Measurements from ENCODE around the gene KRTDAP. TPM values are rescaled to one million over a fixed set of nuclear protein-coding genes. Genes with fewer than 3 reads are reported as not detected.
"Not testable (repeated sequence)": the region's sequence is repeated elsewhere in the genome, so short reads cannot be mapped to it uniquely, and the experiment has no call there.

The KRTDAP gene
- total RNA-seq, 1 experiment from 2014 or later = not detected

- no peaks in the 10 kb centered on the region for H3K4me1 Mint-ChIP-seq (ENCODE audit: insufficient read depth, unreplicated experiment)
- ChIA-PET POLR2A (interaction anchor here (0.6 kb wide), 1 partner anchor 97 kb away, joined by 3 read pairs; no protein-coding TSS in a partner anchor), CTCF (interaction anchor here (2.1 to 9.0 kb wide), 2 partner anchors 21 to 119 kb away, joined by 9 to 143 read pairs; partner anchors contain the start of gene FFAR3)
- no peaks in the 10 kb centered on the region for H3K9me3 Mint-ChIP-seq (ENCODE audit: unreplicated experiment)
- TF ChIP-seq CTCF (IDR thresholded peaks at IDR 0.05; ENCODE audit: unreplicated experiment) = no peak
- H3K4me3 Mint-ChIP-seq (ENCODE audit: unreplicated experiment) = no peak overlapping the region
- no peaks in the 10 kb centered on the region for H3K27me3 Mint-ChIP-seq (ENCODE audit: insufficient read depth, unreplicated experiment)
- no TSS peak for BruUV-seq (replicated peaks)
- no peak overlapping the region for H3K27ac Mint-ChIP-seq (ENCODE audit: low read depth, unreplicated experiment)
- no peaks in the 10 kb centered on the region for H3K36me3 Mint-ChIP-seq (ENCODE audit: insufficient read depth, unreplicated experiment)
- intact Hi-C loops (cut with micrococcal nuclease) = no loop called here
- no peak for DNase-seq (ENCODE audit: unreplicated experiment)
These were observed 16.2 kb downstream of the KRTDAP start for GRCh38 chr19:35474104-35474503.

- DNase-seq (ENCODE audit: unreplicated experiment) = no peak
- no peak for TF ChIP-seq CTCF (IDR thresholded peaks at IDR 0.05; ENCODE audit: unreplicated experiment)
These were observed 18.3 kb downstream of the KRTDAP start for GRCh38 chr19:35471946-35472345.

DNA sequence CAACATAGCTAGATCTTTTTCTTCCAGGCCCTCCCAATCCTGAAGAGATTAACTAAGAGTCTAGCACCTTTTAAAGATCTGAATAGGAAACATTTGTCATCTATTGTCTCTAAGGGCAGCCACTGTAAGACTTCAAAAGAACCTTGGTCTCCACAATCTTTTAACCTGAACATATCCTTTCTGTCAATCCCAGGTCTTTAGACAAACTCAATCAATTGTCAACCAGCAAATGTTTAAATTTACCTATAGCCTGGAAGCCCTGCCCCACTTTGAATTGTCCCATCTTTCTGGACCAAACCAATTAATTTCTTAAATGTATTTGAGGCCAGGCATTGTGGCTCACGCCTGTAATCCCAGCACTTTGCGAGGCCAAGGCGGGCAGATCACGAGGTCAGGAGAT is 19.2 kb downstream of the KRTDAP start:
- intact Hi-C loops (cut with micrococcal nuclease); H3K9me3 Mint-ChIP-seq (ENCODE audit: unreplicated experiment); H3K27ac Mint-ChIP-seq (ENCODE audit: low read depth, unreplicated experiment); DNase-seq (ENCODE audit: unreplicated experiment); H3K36me3 Mint-ChIP-seq (ENCODE audit: insufficient read depth, unreplicated experiment); POLR2A ChIA-PET; H3K4me1 Mint-ChIP-seq (ENCODE audit: insufficient read depth, unreplicated experiment); H3K27me3 Mint-ChIP-seq (ENCODE audit: insufficient read depth, unreplicated experiment); BruUV-seq (replicated peaks); H3K4me3 Mint-ChIP-seq (ENCODE audit: unreplicated experiment): not testable (repeated sequence)
- CTCF ChIA-PET = interaction anchor here (0.6 to 9.0 kb wide), 4 partner anchors 24 to 206 kb away, joined by 3 to 143 read pairs (median 12); partner anchors contain the start of gene FFAR3

More at GRCh38 chr19:35471946-35472345, 18.3 kb downstream of the KRTDAP start:
- no peaks in the 10 kb centered on the region for H3K27me3 Mint-ChIP-seq (ENCODE audit: insufficient read depth, unreplicated experiment)
- no peak overlapping the region for H3K27ac Mint-ChIP-seq (ENCODE audit: low read depth, unreplicated experiment)
- CTCF ChIA-PET = interaction anchor here (0.6 to 9.0 kb wide), 4 partner anchors 10 to 207 kb away, joined by 3 to 143 read pairs (median 7); partner anchors contain the start of gene FFAR3
- intact Hi-C loops (cut with micrococcal nuclease) = no loop called here
- H3K4me3 Mint-ChIP-seq (ENCODE audit: unreplicated experiment) = no peak overlapping the region
- POLR2A ChIA-PET = no interaction called here
- no peaks in the 10 kb centered on the region for H3K4me1 Mint-ChIP-seq (ENCODE audit: insufficient read depth, unreplicated experiment)
- H3K36me3 Mint-ChIP-seq (ENCODE audit: insufficient read depth, unreplicated experiment) = no peaks in the 10 kb centered on the region
- no peaks in the 10 kb centered on the region for H3K9me3 Mint-ChIP-seq (ENCODE audit: unreplicated experiment)
- no TSS peak for BruUV-seq (replicated peaks)

GRCh38 chr19:35470128-35470527 is 20.1 kb downstream of the KRTDAP start:
- Mint-ChIP-seq H3K27me3 (ENCODE audit: insufficient read depth, unreplicated experiment) (peaks cover 7% of the 10 kb centered on the region), H3K36me3 (ENCODE audit: insufficient read depth, unreplicated experiment) (no peaks in the 10 kb centered on the region), H3K9me3 (ENCODE audit: unreplicated experiment) (no peaks in the 10 kb centered on the region), H3K4me1 (ENCODE audit: insufficient read depth, unreplicated experiment) (no peaks in the 10 kb centered on the region), H3K27ac (ENCODE audit: low read depth, unreplicated experiment) (no peak overlapping the region), H3K4me3 (ENCODE audit: unreplicated experiment) (no peak overlapping the region)
- POLR2A ChIA-PET = no interaction called here
- CTCF ChIA-PET = interaction anchor here (0.6 to 9.0 kb wide), 10 partner anchors 9 to 207 kb away, joined by 3 to 143 read pairs (median 6); partner anchors contain the start of gene FFAR3
- BruUV-seq (replicated peaks) = no TSS peak
- TF ChIP-seq CTCF (IDR thresholded peaks at IDR 0.05; ENCODE audit: unreplicated experiment) = no peak
- DNase-seq (ENCODE audit: unreplicated experiment) = no peak
- intact Hi-C loops (cut with micrococcal nuclease) = no loop called here
